GM12873 (cell line): Measurements from ENCODE around the gene SMARCA1.

Source experiments
- TF ChIP-seq, protein P1 (sequence below): IDR thresholded peaks from 2 replicates; pipeline ENCODE4 v1.5.1; 2012; ENCODE audit warnings: low read depth, mild to moderate bottlenecking, moderate library complexity, low read length, control low read depth; ENCODE audit not compliant: insufficient read depth; ENCODE audit errors: missing control alignments

The SMARCA1 gene

DNA sequence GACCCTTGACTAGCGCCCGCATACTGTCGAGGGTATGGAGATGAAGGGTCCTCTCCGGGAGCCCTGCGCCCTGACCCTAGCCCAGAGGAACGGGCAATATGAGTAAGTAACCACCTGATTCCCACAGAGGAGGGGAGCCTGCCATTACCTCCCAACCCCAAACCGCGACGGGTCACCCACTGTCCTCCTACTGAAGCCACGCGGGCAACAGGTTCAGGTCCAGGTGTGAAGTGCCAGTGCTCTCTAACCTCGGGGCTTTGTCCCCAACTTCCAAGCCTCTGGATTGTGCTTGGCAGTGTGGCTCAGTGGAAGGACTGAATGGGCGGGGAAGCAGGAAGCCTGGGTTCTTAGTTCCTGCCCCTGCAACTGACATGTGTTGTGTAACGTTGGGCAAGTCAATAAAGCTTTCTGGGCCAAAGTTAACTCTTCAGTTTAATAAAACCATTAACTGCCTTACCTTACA lies 17.5 kb upstream of the SMARCA1 start:
- TF ChIP-seq, protein P1, sequence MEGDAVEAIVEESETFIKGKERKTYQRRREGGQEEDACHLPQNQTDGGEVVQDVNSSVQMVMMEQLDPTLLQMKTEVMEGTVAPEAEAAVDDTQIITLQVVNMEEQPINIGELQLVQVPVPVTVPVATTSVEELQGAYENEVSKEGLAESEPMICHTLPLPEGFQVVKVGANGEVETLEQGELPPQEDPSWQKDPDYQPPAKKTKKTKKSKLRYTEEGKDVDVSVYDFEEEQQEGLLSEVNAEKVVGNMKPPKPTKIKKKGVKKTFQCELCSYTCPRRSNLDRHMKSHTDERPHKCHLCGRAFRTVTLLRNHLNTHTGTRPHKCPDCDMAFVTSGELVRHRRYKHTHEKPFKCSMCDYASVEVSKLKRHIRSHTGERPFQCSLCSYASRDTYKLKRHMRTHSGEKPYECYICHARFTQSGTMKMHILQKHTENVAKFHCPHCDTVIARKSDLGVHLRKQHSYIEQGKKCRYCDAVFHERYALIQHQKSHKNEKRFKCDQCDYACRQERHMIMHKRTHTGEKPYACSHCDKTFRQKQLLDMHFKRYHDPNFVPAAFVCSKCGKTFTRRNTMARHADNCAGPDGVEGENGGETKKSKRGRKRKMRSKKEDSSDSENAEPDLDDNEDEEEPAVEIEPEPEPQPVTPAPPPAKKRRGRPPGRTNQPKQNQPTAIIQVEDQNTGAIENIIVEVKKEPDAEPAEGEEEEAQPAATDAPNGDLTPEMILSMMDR: no peak

DNA sequence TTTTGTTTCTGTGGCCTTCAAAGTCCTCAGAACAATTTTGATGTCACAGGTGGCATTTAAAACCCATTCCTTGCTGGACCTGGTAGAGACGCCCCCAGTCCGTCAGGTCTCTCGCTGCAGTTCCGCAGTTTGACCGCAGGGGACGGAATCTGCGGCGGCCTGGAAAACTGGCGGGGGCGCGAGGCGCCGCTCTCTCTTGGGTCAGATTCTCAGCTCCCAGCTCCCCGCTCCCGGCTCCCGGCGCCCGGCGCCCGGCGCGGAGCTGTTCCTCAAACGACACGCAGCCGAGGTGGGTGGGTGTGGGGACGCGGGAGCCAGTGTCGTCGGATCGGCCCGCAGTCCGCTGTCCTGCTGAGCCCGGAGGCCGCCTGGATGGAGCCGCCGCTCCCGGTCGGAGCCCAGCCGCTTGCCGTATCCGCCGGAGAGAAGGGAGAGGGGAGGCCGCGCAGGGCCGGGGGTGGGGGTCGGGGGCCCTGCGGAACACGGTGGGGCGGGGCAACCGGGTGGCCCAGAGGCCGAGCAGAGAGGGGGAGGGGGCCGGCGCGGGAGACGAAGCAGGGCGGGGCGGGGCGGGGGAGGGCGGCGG lies 16.9 kb upstream of the SMARCA1 start, which contains the start of gene OCRL:
Gene OCRL (plus strand): TSS at position 192 of the 586 bp plus-strand sequence. CDS start 181 bp downstream, at position 373.
- TF ChIP-seq, protein P1: peak; percentile 72

DNA sequence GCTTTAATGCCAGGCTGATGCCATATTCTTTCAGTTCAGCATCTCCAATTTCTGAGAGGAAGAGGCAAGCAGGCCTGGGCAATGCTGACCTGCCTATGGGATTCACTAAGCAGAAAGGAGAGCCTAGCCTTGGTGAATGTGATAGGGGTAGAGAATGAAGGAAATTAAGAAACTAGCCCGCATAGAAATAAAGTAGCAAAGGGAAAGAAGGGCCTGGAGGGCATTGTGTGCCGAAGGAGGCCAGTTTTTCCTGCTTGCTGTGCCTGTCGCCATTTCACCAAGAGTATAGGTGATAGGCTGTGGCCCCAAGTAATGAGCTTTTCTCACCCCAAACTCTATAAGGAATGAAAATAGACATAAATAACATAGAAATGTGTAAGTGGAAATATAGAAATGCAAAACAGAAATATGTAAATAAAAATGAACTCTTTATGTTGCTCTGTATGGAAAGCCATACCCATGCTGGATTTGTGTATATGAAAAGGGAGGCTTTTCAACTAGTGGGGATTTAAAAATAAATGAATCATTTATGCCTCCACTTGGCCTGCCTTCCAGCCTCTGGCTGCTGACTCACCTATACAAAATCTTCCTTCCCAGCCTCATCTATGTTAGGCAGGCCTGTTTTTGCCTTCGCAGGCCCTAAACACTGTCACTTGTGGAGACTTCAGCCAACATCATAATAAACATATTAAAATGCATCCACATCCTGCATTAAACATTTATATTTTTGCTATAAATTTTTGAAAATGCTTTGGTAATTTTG lies 11.7 kb upstream of the SMARCA1 start:
- TF ChIP-seq, protein P1: no peak

GRCh38 chrX:129531132-129531531 lies 7.8 kb upstream of the SMARCA1 start:
- TF ChIP-seq, protein P1: no peak

- TF ChIP-seq, protein P1: no peak
These were observed 7.1 kb upstream of the SMARCA1 start for GRCh38 chrX:129530410-129530809.

GRCh38 chrX:129529685-129530281 lies 6.5 kb upstream of the SMARCA1 start:
- TF ChIP-seq, protein P1: no peak

DNA sequence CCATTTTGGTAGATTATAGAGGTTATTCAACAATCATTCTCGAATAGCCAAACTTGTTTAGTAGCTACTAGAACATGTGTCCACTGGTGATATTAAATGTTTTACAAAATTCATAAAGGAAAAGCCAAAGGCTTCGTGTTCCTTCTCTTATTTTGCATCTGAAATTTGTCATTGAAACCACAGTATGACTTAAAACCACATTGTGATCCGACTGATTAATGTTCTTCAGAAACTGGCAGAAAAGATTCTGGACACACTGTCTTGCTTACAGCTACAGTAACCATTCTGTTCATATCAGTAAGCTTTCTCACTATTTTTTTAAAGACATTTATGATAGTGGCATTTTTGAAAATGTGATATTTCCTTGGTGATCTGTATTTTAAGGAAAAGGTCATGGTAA lies 2.6 kb upstream of the SMARCA1 start:
- TF ChIP-seq, protein P1: no peak
